ENCODE results near the gene MEP1B. TPM values are rescaled to one million over a fixed set of nuclear protein-coding genes. Genes with fewer than 3 reads are reported as not detected.

Gene MEP1B
- total RNA-seq, 2 experiments from 2014 or later, result not detected

Other genes with a start within 250 kb of the MEP1B start
- 10 to 100 TPM; 23.3 to 24.2 TPM for gene TRAPPC8, start 246.9 kb upstream of the MEP1B start, total RNA-seq
- gene RNF125, start 171.2 kb upstream of the MEP1B start, total RNA-seq, result 10 to 100 TPM; 21.6 to 22.2 TPM
- 10 to 100 TPM; 84.4 to 85.1 TPM for gene RNF138, start 98.2 kb upstream of the MEP1B start, total RNA-seq

Measured in activated CD4-positive, alpha-beta T cell treated with anti-CD3 and anti-CD28 coated beads for 36 hours (primary cell).